ENCODE results near the gene HECW1. TPM values are rescaled to one million over a fixed set of nuclear protein-coding genes. Genes with fewer than 3 reads are reported as not detected.

The HECW1 gene
- total RNA-seq, 2 experiments from 2014 or later: not detected

GRCh38 chr7:43309706-43310022 is 197.2 kb downstream of the HECW1 start:
- H3K4me3 Mint-ChIP-seq: no peak overlapping the region
- H3K27ac Mint-ChIP-seq: no peak overlapping the region
- intact Hi-C loops (cut with micrococcal nuclease): loop anchor here (10.0 kb wide), 2 partner anchors 275 to 555 kb away; partner anchors contain the start of genes MRPS24 and STK17A
- peaks cover 23% of the 10 kb centered on the region for H3K4me1 Mint-ChIP-seq (ENCODE audit: low read depth)
- H3K36me3 Mint-ChIP-seq (ENCODE audit: low read depth): no peaks in the 10 kb centered on the region
- CTCF ChIA-PET: no interaction called here
- DNase-seq: no peak
- no peaks in the 10 kb centered on the region for H3K9me3 Mint-ChIP-seq
- H3K27me3 Mint-ChIP-seq (ENCODE audit: low read depth): no peaks in the 10 kb centered on the region

- CTCF ChIA-PET: no interaction called here
- Mint-ChIP-seq H3K36me3 (ENCODE audit: low read depth) (no peaks in the 10 kb centered on the region), H3K27ac (no peak overlapping the region), H3K9me3 (no peaks in the 10 kb centered on the region), H3K4me1 (ENCODE audit: low read depth) (peaks cover 18% of the 10 kb centered on the region), H3K4me3 (no peak overlapping the region), H3K27me3 (ENCODE audit: low read depth) (no peaks in the 10 kb centered on the region)
- intact Hi-C loops (cut with micrococcal nuclease): no loop called here
- no peak for DNase-seq
Measured at GRCh38 chr7:43311052-43311451, 198.6 kb downstream of the HECW1 start.

GRCh38 chr7:43311694-43312093 is 199.2 kb downstream of the HECW1 start:
- no peak overlapping the region for H3K4me3 Mint-ChIP-seq
- no peaks in the 10 kb centered on the region for H3K9me3 Mint-ChIP-seq
- H3K27me3 Mint-ChIP-seq (ENCODE audit: low read depth): no peaks in the 10 kb centered on the region
- CTCF ChIA-PET: no interaction called here
- H3K36me3 Mint-ChIP-seq (ENCODE audit: low read depth): no peaks in the 10 kb centered on the region
- no peak overlapping the region for H3K27ac Mint-ChIP-seq
- intact Hi-C loops (cut with micrococcal nuclease): no loop called here
- no peak for DNase-seq
- peaks cover 18% of the 10 kb centered on the region for H3K4me1 Mint-ChIP-seq (ENCODE audit: low read depth)

- Mint-ChIP-seq H3K9me3 (no peaks in the 10 kb centered on the region), H3K27me3 (ENCODE audit: low read depth) (no peaks in the 10 kb centered on the region), H3K27ac (peak overlapping the region; percentile 0), H3K36me3 (ENCODE audit: low read depth) (no peaks in the 10 kb centered on the region), H3K4me1 (ENCODE audit: low read depth) (peaks cover 18% of the 10 kb centered on the region), H3K4me3 (no peak overlapping the region)
- CTCF ChIA-PET: interaction anchor here (1.3 kb wide), 2 partner anchors 8 to 53 kb away, joined by 4 to 7 read pairs; no protein-coding TSS in a partner anchor
- intact Hi-C loops (cut with micrococcal nuclease): loop anchor here (1.0 kb wide), 1 partner anchor 10 kb away; no protein-coding TSS in a partner anchor
- no peak for DNase-seq
Measured at GRCh38 chr7:43313628-43314378, 201.4 kb downstream of the HECW1 start.

- no peak overlapping the region for H3K4me3 Mint-ChIP-seq
- no peaks in the 10 kb centered on the region for H3K36me3 Mint-ChIP-seq (ENCODE audit: low read depth)
- no peaks in the 10 kb centered on the region for H3K9me3 Mint-ChIP-seq
- peak; percentile 47 for DNase-seq
- CTCF ChIA-PET: interaction anchor here (1.3 kb wide), 2 partner anchors 9 to 53 kb away, joined by 4 to 7 read pairs; no protein-coding TSS in a partner anchor
- peak overlapping the region; percentile 0 for H3K27ac Mint-ChIP-seq
- H3K4me1 Mint-ChIP-seq (ENCODE audit: low read depth): peaks cover 18% of the 10 kb centered on the region
- no peaks in the 10 kb centered on the region for H3K27me3 Mint-ChIP-seq (ENCODE audit: low read depth)
- intact Hi-C loops (cut with micrococcal nuclease): loop anchor here (1.0 kb wide), 1 partner anchor 10 kb away; no protein-coding TSS in a partner anchor
Measured at GRCh38 chr7:43314379-43315158, 202.1 kb downstream of the HECW1 start.

GRCh38 chr7:43317075-43317474 is 204.6 kb downstream of the HECW1 start:
- Mint-ChIP-seq H3K36me3 (ENCODE audit: low read depth) (no peaks in the 10 kb centered on the region), H3K4me1 (ENCODE audit: low read depth) (peaks cover 18% of the 10 kb centered on the region), H3K27me3 (ENCODE audit: low read depth) (no peaks in the 10 kb centered on the region), H3K9me3 (no peaks in the 10 kb centered on the region), H3K4me3 (no peak overlapping the region), H3K27ac (no peak overlapping the region)
- intact Hi-C loops (cut with micrococcal nuclease): no loop called here
- no peak for DNase-seq
- CTCF ChIA-PET: interaction anchor here (1.8 kb wide), 1 partner anchor 12 kb away, joined by 5 read pairs; no protein-coding TSS in a partner anchor

GRCh38 chr7:43318188-43318770 is 205.8 kb downstream of the HECW1 start:
- intact Hi-C loops (cut with micrococcal nuclease): no loop called here
- no peaks in the 10 kb centered on the region for H3K36me3 Mint-ChIP-seq (ENCODE audit: low read depth)
- H3K4me3 Mint-ChIP-seq: no peak overlapping the region
- DNase-seq: no peak
- no peaks in the 10 kb centered on the region for H3K9me3 Mint-ChIP-seq
- CTCF ChIA-PET: interaction anchor here (1.1 kb wide), 1 partner anchor 16 kb away, joined by 4 read pairs; no protein-coding TSS in a partner anchor
- H3K27me3 Mint-ChIP-seq (ENCODE audit: low read depth): no peaks in the 10 kb centered on the region
- peaks cover 18% of the 10 kb centered on the region for H3K4me1 Mint-ChIP-seq (ENCODE audit: low read depth)
- no peak overlapping the region for H3K27ac Mint-ChIP-seq

- CTCF ChIA-PET: no interaction called here
- no peak overlapping the region for H3K4me3 Mint-ChIP-seq
- DNase-seq: no peak
- intact Hi-C loops (cut with micrococcal nuclease): no loop called here
- no peak overlapping the region for H3K27ac Mint-ChIP-seq
- no peaks in the 10 kb centered on the region for H3K27me3 Mint-ChIP-seq (ENCODE audit: low read depth)
- H3K36me3 Mint-ChIP-seq (ENCODE audit: low read depth): no peaks in the 10 kb centered on the region
- no peaks in the 10 kb centered on the region for H3K4me1 Mint-ChIP-seq (ENCODE audit: low read depth)
- H3K9me3 Mint-ChIP-seq: no peaks in the 10 kb centered on the region
Measured at GRCh38 chr7:43325595-43325994, 213.1 kb downstream of the HECW1 start.

- H3K27me3 Mint-ChIP-seq (ENCODE audit: low read depth): no peaks in the 10 kb centered on the region
- no peak for DNase-seq
- no peaks in the 10 kb centered on the region for H3K4me1 Mint-ChIP-seq (ENCODE audit: low read depth)
- H3K27ac Mint-ChIP-seq: no peak overlapping the region
- no peak overlapping the region for H3K4me3 Mint-ChIP-seq
- H3K9me3 Mint-ChIP-seq: no peaks in the 10 kb centered on the region
- no peaks in the 10 kb centered on the region for H3K36me3 Mint-ChIP-seq (ENCODE audit: low read depth)
- CTCF ChIA-PET: no interaction called here
- intact Hi-C loops (cut with micrococcal nuclease): no loop called here
Measured at GRCh38 chr7:43328336-43328735, 215.9 kb downstream of the HECW1 start.

- DNase-seq: no peak
- CTCF ChIA-PET: no interaction called here
- intact Hi-C loops (cut with micrococcal nuclease): no loop called here
- Mint-ChIP-seq H3K4me3 (no peak overlapping the region), H3K36me3 (ENCODE audit: low read depth) (no peaks in the 10 kb centered on the region), H3K27ac (no peak overlapping the region), H3K9me3 (no peaks in the 10 kb centered on the region), H3K4me1 (ENCODE audit: low read depth) (no peaks in the 10 kb centered on the region), H3K27me3 (ENCODE audit: low read depth) (no peaks in the 10 kb centered on the region)
Measured at GRCh38 chr7:43328785-43329380, 216.4 kb downstream of the HECW1 start.

GRCh38 chr7:43332193-43332796 is 219.8 kb downstream of the HECW1 start:
- Mint-ChIP-seq H3K27me3 (ENCODE audit: low read depth) (peaks cover 5% of the 10 kb centered on the region), H3K4me1 (ENCODE audit: low read depth) (no peaks in the 10 kb centered on the region), H3K27ac (no peak overlapping the region), H3K9me3 (no peaks in the 10 kb centered on the region), H3K36me3 (ENCODE audit: low read depth) (no peaks in the 10 kb centered on the region), H3K4me3 (no peak overlapping the region)
- no peak for DNase-seq
- intact Hi-C loops (cut with micrococcal nuclease): no loop called here
- CTCF ChIA-PET: no interaction called here

GRCh38 chr7:43337191-43337590 is 224.7 kb downstream of the HECW1 start:
- no peaks in the 10 kb centered on the region for H3K4me1 Mint-ChIP-seq (ENCODE audit: low read depth)
- peaks cover 16% of the 10 kb centered on the region for H3K27me3 Mint-ChIP-seq (ENCODE audit: low read depth)
- no peaks in the 10 kb centered on the region for H3K36me3 Mint-ChIP-seq (ENCODE audit: low read depth)
- no peaks in the 10 kb centered on the region for H3K9me3 Mint-ChIP-seq
- CTCF ChIA-PET: no interaction called here
- DNase-seq: no peak
- H3K4me3 Mint-ChIP-seq: no peak overlapping the region
- H3K27ac Mint-ChIP-seq: no peak overlapping the region
- intact Hi-C loops (cut with micrococcal nuclease): no loop called here

All from activated naive CD4-positive, alpha-beta T cell treated with anti-CD3 and anti-CD28 coated beads for 36 hours (primary cell).